H9 (cell line): ENCODE results near the gene TPRN. TPM values are rescaled to one million over a fixed set of nuclear protein-coding genes. Genes with fewer than 3 reads are reported as not detected.

ENCODE experiments used
- DNase-seq: peaks from one replicate; pipeline ENCODE4 v3.0.0-alpha.2; 2017
- H2AFZ ChIP-seq: one replicate; pipeline ENCODE4 v1.6.1; 2013; ENCODE audit warnings: mild to moderate bottlenecking, low read length, control low read depth, moderate library complexity
- H2AK5ac ChIP-seq: 2 replicates; pipeline ENCODE4 v1.6.1; 2013; ENCODE audit warnings: low read length, control low read depth, mixed read lengths; ENCODE audit not compliant: insufficient read length
- H2BK120ac ChIP-seq: one replicate; pipeline ENCODE4 v1.6.1; 2013; ENCODE audit warnings: low read depth, mild to moderate bottlenecking, low read length, control low read depth, inconsistent platforms; ENCODE audit not compliant: poor library complexity, severe bottlenecking
- H2BK12ac ChIP-seq: 2 replicates; pipeline ENCODE4 v1.6.1; 2013; ENCODE audit warnings: low read length, control low read depth, mixed read lengths, low read depth; ENCODE audit not compliant: insufficient read length
- H2BK15ac ChIP-seq: 2 replicates; pipeline ENCODE4 v1.6.1; 2013; ENCODE audit warnings: low read depth, low read length, control low read depth
- H2BK20ac ChIP-seq: one replicate; pipeline ENCODE4 v1.6.1; 2013; ENCODE audit warnings: low read depth, mild to moderate bottlenecking, low read length, control low read depth, inconsistent platforms; ENCODE audit not compliant: poor library complexity, severe bottlenecking
- H2BK5ac ChIP-seq: 2 replicates; pipeline ENCODE4 v1.6.1; 2013; ENCODE audit warnings: low read length, control low read depth, mixed read lengths; ENCODE audit not compliant: insufficient read length
- H3K14ac ChIP-seq: 2 replicates; pipeline ENCODE4 v1.6.1; 2013; ENCODE audit warnings: low read length, control low read depth; ENCODE audit not compliant: insufficient read depth
- H3K18ac ChIP-seq: 2 replicates; pipeline ENCODE4 v1.6.1; 2013; ENCODE audit warnings: low read depth, mild to moderate bottlenecking, mixed read lengths, low read length, control low read depth; ENCODE audit not compliant: insufficient read length
- H3K23ac ChIP-seq: 2 replicates; pipeline ENCODE4 v1.6.1; 2013; ENCODE audit warnings: low read length, control low read depth, mixed read lengths, low read depth; ENCODE audit not compliant: insufficient read length
- H3K23me2 ChIP-seq: 2 replicates; pipeline ENCODE4 v1.6.1; 2013; ENCODE audit warnings: low read depth, mild to moderate bottlenecking, mixed read lengths, low read length, control low read depth; ENCODE audit not compliant: insufficient read length, poor library complexity, severe bottlenecking
- H3K27ac ChIP-seq: 2 replicates; pipeline ENCODE4 v1.5.1; 2013; ENCODE audit warnings: low read length, control low read depth, mixed read lengths, low read depth; ENCODE audit not compliant: insufficient read length
- H3K27me3 ChIP-seq: 2 replicates; pipeline ENCODE4 v1.6.1; 2013; ENCODE audit warnings: low read length, control low read depth, inconsistent platforms; ENCODE audit not compliant: insufficient read depth
- H3K4ac ChIP-seq: 2 replicates; pipeline ENCODE4 v1.6.1; 2013; ENCODE audit warnings: low read depth, mild to moderate bottlenecking, control low read depth, inconsistent platforms, low read length, moderate library complexity
- H3K4me1 ChIP-seq: 2 replicates; pipeline ENCODE4 v1.6.1; 2013; ENCODE audit warnings: low read length, control low read depth, inconsistent platforms; ENCODE audit not compliant: insufficient read depth
- H3K4me2 ChIP-seq: 2 replicates; pipeline ENCODE4 v1.6.1; 2013; ENCODE audit warnings: low read length, control low read depth, mixed read lengths; ENCODE audit not compliant: insufficient read length, insufficient read depth
- H3K56ac ChIP-seq: 2 replicates; pipeline ENCODE4 v1.6.1; 2013; ENCODE audit warnings: low read depth, mild to moderate bottlenecking, mixed read lengths, low read length, control low read depth; ENCODE audit not compliant: insufficient read length
- H3K79me1 ChIP-seq: 2 replicates; pipeline ENCODE4 v1.6.1; 2013; ENCODE audit warnings: low read depth, mild to moderate bottlenecking, moderate library complexity, low read length, control low read depth, inconsistent platforms; ENCODE audit not compliant: insufficient read depth, poor library complexity, severe bottlenecking
- H3K79me2 ChIP-seq: 2 replicates; pipeline ENCODE4 v1.6.1; 2013; ENCODE audit warnings: low read length, control low read depth, inconsistent platforms; ENCODE audit not compliant: insufficient read depth
- H3K9ac ChIP-seq: 2 replicates; pipeline ENCODE4 v1.6.1; 2013; ENCODE audit warnings: low read length, control low read depth, mixed read lengths; ENCODE audit not compliant: insufficient read length; ENCODE audit errors: extremely low read depth
- H3K9me3 ChIP-seq: one replicate; pipeline ENCODE4 v1.6.1; 2013; ENCODE audit warnings: low read depth, low read length, inconsistent platforms; ENCODE audit not compliant: control insufficient read depth
- H3T11ph ChIP-seq: one replicate; pipeline ENCODE4 v1.6.1; 2013; ENCODE audit warnings: mild to moderate bottlenecking, low read length, control low read depth, inconsistent platforms
- H4K20me1 ChIP-seq: one replicate; pipeline ENCODE4 v1.6.1; 2013; ENCODE audit not compliant: control insufficient read depth, insufficient read length, insufficient read depth
- H4K5ac ChIP-seq: 2 replicates; pipeline ENCODE4 v1.6.1; 2013; ENCODE audit warnings: low read depth, mild to moderate bottlenecking, mixed read lengths, low read length, control low read depth; ENCODE audit not compliant: insufficient read length
- H4K8ac ChIP-seq: replicated peaks from 2 replicates; pipeline ENCODE4 v1.6.1; 2013; ENCODE audit warnings: low read length, control low read depth, mixed read lengths, low read depth; ENCODE audit not compliant: insufficient read length
- H4K91ac ChIP-seq: 2 replicates; pipeline ENCODE4 v1.6.1; 2013; ENCODE audit warnings: low read depth, mild to moderate bottlenecking, moderate library complexity, mixed read lengths, low read length, control low read depth; ENCODE audit not compliant: insufficient read length
- H3K27ac Mint-ChIP-seq, 3 experiments: 2 replicates in 2 of 3; 3 replicates in 1 of 3; pipeline ENCODE4 v1.8.0; 2020 to 2021; ENCODE audit warnings: mixed read lengths in 3 of 3, mild to moderate bottlenecking in 1 of 3, moderate library complexity in 1 of 3
- H3K27me3 Mint-ChIP-seq: 2 replicates; pipeline ENCODE4 v1.8.0; 2021; ENCODE audit warnings: low read depth, mild to moderate bottlenecking, moderate library complexity, mixed read lengths
- H3K36me3 Mint-ChIP-seq, 3 experiments: 2 replicates in 2 of 3; 3 replicates in 1 of 3; pipeline ENCODE4 v1.8.0; 2020 to 2021; ENCODE audit warnings: low read depth in 3 of 3, mixed read lengths in 3 of 3; ENCODE audit not compliant: insufficient read depth in 1 of 3
- H3K4me1 Mint-ChIP-seq, 2 experiments: 2 replicates each; pipeline ENCODE4 v1.8.0; 2020; ENCODE audit warnings: mixed read lengths in 2 of 2
- H3K4me3 Mint-ChIP-seq, 2 experiments: 2 replicates in 1 of 2; 3 replicates in 1 of 2; pipeline ENCODE4 v1.8.0; 2020 to 2021; ENCODE audit warnings: mild to moderate bottlenecking in 2 of 2, mixed read lengths in 2 of 2, moderate library complexity in 1 of 2
- H3K9me3 Mint-ChIP-seq, 2 experiments: 2 replicates in 1 of 2; 3 replicates in 1 of 2; pipeline ENCODE4 v1.8.0; 2020; ENCODE audit warnings: mild to moderate bottlenecking in 2 of 2, mixed read lengths in 2 of 2, moderate library complexity in 1 of 2
- WGBS: extraction: QIAGEN DNeasy Blood & Tissue Kit; methylation state at CpG from one replicate; pipeline ENCODE4 v1.1.7; 2013; ENCODE audit warnings: missing lambda C conversion rate, low lambda C conversion rate, mixed read lengths; ENCODE audit not compliant: insufficient read length; ENCODE audit errors: extremely low coverage; 5-methylcytosine and 5-hydroxymethylcytosine counted together
- total RNA-seq: library from RNA; stranded (reverse); gene quantifications from 2 replicates; pipeline ENCODE4 v1.2.1, GENCODE V29; 2021
- TF ChIP-seq, protein P1 (sequence below): fragments of 200-600 bp; sonication (generic); conservative IDR thresholded peaks from 3 replicates; pipeline ENCODE4 v1.8.0; 2021; ENCODE audit warnings: antibody characterized with exemption, mild to moderate bottlenecking

TPRN gene
- total RNA-seq, 1 experiment from 2014 or later = 30.7 TPM

DNA sequence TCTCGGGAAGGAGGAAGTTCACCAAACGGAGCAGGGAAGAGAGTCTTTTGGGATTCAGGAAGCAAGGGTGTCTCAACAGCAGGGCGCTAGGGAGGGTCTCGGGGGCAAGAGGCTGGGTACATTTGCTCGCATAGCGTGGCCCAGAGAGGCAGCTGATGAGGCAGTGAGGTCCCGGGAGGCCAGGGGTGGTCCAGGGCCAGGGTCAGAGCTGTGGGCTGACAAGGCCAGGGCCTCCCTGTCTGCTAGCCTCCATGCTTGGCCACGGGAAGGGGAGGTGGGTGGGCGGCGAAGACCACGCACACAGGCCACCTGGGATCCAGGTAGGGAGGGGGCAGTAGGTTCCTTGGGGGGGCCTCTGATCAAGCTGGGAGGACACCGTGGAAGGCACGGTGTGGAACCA lies 11.0 kb upstream of the TPRN start:
- Histone ChIP-seq H3K14ac (no peak overlapping the region), H3K9me3 (no peaks in the 10 kb centered on the region), H3K23me2 (no peaks in the 10 kb centered on the region), H3K4me1 (no peaks in the 10 kb centered on the region), H2BK12ac (no peak overlapping the region), H2BK5ac (no peak overlapping the region), H3K4me2 (no peak overlapping the region), H3K79me2 (no peaks in the 10 kb centered on the region), H4K5ac (no peak overlapping the region), H3K18ac (no peak overlapping the region), H2BK20ac (no peak overlapping the region), H2AK5ac (no peak overlapping the region), H4K20me1 (no peaks in the 10 kb centered on the region), H3K79me1 (peaks cover 7% of the 10 kb centered on the region), H3K4ac (no peak overlapping the region), H4K91ac (no peak overlapping the region), H3K27me3 (no peaks in the 10 kb centered on the region), H4K8ac (no peak overlapping the region), H2BK15ac (no peak overlapping the region), H2AFZ (no peak overlapping the region), H3K56ac (no peak overlapping the region), H3K9ac (no peak overlapping the region), H3K23ac (no peak overlapping the region), H3K27ac (no peak overlapping the region), H3T11ph (no peak overlapping the region), H2BK120ac (no peak overlapping the region)
- no peak for DNase-seq
- WGBS = no CpG with 5 or more reads among the region's 13 CpGs
- TF ChIP-seq, protein P1, sequence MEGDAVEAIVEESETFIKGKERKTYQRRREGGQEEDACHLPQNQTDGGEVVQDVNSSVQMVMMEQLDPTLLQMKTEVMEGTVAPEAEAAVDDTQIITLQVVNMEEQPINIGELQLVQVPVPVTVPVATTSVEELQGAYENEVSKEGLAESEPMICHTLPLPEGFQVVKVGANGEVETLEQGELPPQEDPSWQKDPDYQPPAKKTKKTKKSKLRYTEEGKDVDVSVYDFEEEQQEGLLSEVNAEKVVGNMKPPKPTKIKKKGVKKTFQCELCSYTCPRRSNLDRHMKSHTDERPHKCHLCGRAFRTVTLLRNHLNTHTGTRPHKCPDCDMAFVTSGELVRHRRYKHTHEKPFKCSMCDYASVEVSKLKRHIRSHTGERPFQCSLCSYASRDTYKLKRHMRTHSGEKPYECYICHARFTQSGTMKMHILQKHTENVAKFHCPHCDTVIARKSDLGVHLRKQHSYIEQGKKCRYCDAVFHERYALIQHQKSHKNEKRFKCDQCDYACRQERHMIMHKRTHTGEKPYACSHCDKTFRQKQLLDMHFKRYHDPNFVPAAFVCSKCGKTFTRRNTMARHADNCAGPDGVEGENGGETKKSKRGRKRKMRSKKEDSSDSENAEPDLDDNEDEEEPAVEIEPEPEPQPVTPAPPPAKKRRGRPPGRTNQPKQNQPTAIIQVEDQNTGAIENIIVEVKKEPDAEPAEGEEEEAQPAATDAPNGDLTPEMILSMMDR = no peak
- peaks cover 11 to 47% (median 42%) of the 10 kb centered on the region in 3 experiments; a peak in 6 of 7 replicates for H3K36me3 Mint-ChIP-seq
- H3K27me3 Mint-ChIP-seq = no peaks in the 10 kb centered on the region
- peaks cover 3 to 8% of the 10 kb centered on the region in 2 experiments for H3K4me1 Mint-ChIP-seq
- H3K9me3 Mint-ChIP-seq = no peaks in the 10 kb centered on the region
- H3K4me3 Mint-ChIP-seq = no peak overlapping the region
- no peak overlapping the region for H3K27ac Mint-ChIP-seq
